ENCODE results near the gene TYK2. TPM values are rescaled to one million over a fixed set of nuclear protein-coding genes. Genes with fewer than 3 reads are reported as not detected.

The TYK2 gene
- total RNA-seq, 4 donors from 2014 or later: 111 to 463 (median 201) TPM

GRCh38 chr19:10422846-10423245 lies 42.5 kb upstream of the TYK2 start:
- Histone ChIP-seq H3K27ac (no peak overlapping the region), H3K4me1 (peaks cover 15 to 52% (median 39%) of the 10 kb centered on the region in 4 donors), H3K9me3 (no peaks in the 10 kb centered on the region), H3K4me3 (no peak overlapping the region), H3K36me3 (no peaks in the 10 kb centered on the region), H3K27me3 (peaks cover 95% of the 10 kb centered on the region)
- intact Hi-C loops (cut with DNase I; ENCODE audit: low total_unique reads) (no loop called here), in situ Hi-C loops (cut with MboI; ENCODE audit: low pct_ligation_motif_present in 1 of 4, low pct_unique_long_range_greater_than_20kb in 1 of 4, low sequenced_read_pairs in 3 of 4) (no loop called here)
- no peak for DNase-seq
- TF ChIP-seq POLR2A (IDR thresholded peaks at IDR 0.05): no peak
- TF ChIP-seq, protein P1, sequence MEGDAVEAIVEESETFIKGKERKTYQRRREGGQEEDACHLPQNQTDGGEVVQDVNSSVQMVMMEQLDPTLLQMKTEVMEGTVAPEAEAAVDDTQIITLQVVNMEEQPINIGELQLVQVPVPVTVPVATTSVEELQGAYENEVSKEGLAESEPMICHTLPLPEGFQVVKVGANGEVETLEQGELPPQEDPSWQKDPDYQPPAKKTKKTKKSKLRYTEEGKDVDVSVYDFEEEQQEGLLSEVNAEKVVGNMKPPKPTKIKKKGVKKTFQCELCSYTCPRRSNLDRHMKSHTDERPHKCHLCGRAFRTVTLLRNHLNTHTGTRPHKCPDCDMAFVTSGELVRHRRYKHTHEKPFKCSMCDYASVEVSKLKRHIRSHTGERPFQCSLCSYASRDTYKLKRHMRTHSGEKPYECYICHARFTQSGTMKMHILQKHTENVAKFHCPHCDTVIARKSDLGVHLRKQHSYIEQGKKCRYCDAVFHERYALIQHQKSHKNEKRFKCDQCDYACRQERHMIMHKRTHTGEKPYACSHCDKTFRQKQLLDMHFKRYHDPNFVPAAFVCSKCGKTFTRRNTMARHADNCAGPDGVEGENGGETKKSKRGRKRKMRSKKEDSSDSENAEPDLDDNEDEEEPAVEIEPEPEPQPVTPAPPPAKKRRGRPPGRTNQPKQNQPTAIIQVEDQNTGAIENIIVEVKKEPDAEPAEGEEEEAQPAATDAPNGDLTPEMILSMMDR (IDR thresholded peaks at IDR 0.05): no peak
- TF ChIP-seq POLR2AphosphoS5 (IDR thresholded peaks at IDR 0.05): no peak
- TF ChIP-seq EP300 (IDR thresholded peaks at IDR 0.05; ENCODE audit: low read depth): no peak
- WGBS, 2 donors (ENCODE audit: low coverage in 1 of 2): 29 to 66% methylated on average over 1 to 3 of the region's 3 CpGs

- intact Hi-C loops (cut with DNase I; ENCODE audit: low total_unique reads): no loop called here
- H3K4me3 ChIP-seq: no peak overlapping the region
Observed at GRCh38 chr19:10422046-10422461, 41.7 kb upstream of the TYK2 start.

DNA sequence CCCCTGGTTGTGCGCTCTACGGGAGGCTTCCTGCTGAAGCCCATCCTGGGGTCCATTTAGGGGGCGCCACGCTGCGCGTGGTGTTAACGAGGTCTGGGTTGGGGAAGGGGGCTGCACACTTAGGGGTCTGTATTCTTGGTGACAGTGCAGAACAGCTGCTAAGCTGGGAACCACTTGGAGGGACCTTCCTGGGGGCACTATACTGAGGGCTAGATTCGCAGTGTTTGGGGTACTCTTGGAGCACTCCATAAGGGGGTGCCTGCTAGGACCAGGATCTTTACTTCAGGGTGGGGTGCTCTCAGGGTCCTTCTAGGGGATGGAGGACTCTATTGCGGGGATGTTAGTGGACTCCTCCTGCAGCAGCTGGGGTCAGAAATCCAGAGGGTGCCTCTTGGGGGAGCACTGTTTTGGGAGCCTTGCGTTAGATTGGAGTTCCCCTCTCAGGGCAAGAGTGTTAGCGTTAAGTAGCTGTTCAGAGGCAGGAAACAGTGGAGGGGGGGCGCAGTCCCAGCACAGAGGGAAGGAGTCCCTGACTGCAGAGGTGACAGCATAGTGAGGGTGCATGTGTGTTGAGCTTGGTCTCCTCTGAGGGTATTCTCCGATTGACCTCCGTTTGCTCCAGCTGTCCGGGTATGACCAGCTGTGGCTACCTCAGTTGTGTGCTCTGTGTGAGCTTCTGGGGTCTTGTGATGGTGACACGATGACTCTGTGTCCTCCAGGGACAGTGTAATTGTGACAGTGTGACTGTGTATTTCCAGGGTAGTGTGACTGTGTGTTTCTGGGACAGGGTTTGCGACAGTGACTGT lies 41.1 kb upstream of the TYK2 start:
- WGBS, 2 donors (ENCODE audit: low coverage in 1 of 2): 30% methylated on average over 10 of the region's 17 CpGs; no CpG with 5 or more reads in 1 of the 2 donors
- no peak for DNase-seq
- in situ Hi-C loops (cut with MboI; ENCODE audit: low pct_ligation_motif_present in 1 of 4, low pct_unique_long_range_greater_than_20kb in 1 of 4, low sequenced_read_pairs in 3 of 4) (no loop called here), intact Hi-C loops (cut with DNase I; ENCODE audit: low total_unique reads) (no loop called here)
- Histone ChIP-seq H3K4me3 (no peak overlapping the region), H3K4me1 (peaks cover 15 to 58% (median 42%) of the 10 kb centered on the region in 4 donors), H3K36me3 (no peaks in the 10 kb centered on the region), H3K9me3 (no peaks in the 10 kb centered on the region), H3K27me3 (peaks cover 97% of the 10 kb centered on the region), H3K27ac (no peak overlapping the region)
- no peak for TF ChIP-seq POLR2AphosphoS5 (IDR thresholded peaks at IDR 0.05)
- no peak for TF ChIP-seq EP300 (IDR thresholded peaks at IDR 0.05; ENCODE audit: low read depth)
- TF ChIP-seq, protein P1 (IDR thresholded peaks at IDR 0.05): no peak
- TF ChIP-seq POLR2A (IDR thresholded peaks at IDR 0.05): no peak

More at GRCh38 chr19:10422046-10422461, 41.7 kb upstream of the TYK2 start:
- 35% methylated on average over 4 of the region's 4 CpGs; no CpG with 5 or more reads in 1 of the 2 donors for WGBS, 2 donors (ENCODE audit: low coverage in 1 of 2)
- TF ChIP-seq, protein P1 (IDR thresholded peaks at IDR 0.05): no peak
- no peak for TF ChIP-seq EP300 (IDR thresholded peaks at IDR 0.05; ENCODE audit: low read depth)
- no peak for TF ChIP-seq POLR2AphosphoS5 (IDR thresholded peaks at IDR 0.05)
- no peak for TF ChIP-seq POLR2A (IDR thresholded peaks at IDR 0.05)
- in situ Hi-C loops (cut with MboI; ENCODE audit: low pct_ligation_motif_present in 1 of 4, low pct_unique_long_range_greater_than_20kb in 1 of 4, low sequenced_read_pairs in 3 of 4): no loop called here
- Histone ChIP-seq H3K9me3 (no peaks in the 10 kb centered on the region), H3K27me3 (peaks cover 97% of the 10 kb centered on the region), H3K36me3 (no peaks in the 10 kb centered on the region), H3K4me1 (peaks cover 15 to 52% (median 39%) of the 10 kb centered on the region in 4 donors), H3K27ac (no peak overlapping the region)
- no peak for DNase-seq

DNA sequence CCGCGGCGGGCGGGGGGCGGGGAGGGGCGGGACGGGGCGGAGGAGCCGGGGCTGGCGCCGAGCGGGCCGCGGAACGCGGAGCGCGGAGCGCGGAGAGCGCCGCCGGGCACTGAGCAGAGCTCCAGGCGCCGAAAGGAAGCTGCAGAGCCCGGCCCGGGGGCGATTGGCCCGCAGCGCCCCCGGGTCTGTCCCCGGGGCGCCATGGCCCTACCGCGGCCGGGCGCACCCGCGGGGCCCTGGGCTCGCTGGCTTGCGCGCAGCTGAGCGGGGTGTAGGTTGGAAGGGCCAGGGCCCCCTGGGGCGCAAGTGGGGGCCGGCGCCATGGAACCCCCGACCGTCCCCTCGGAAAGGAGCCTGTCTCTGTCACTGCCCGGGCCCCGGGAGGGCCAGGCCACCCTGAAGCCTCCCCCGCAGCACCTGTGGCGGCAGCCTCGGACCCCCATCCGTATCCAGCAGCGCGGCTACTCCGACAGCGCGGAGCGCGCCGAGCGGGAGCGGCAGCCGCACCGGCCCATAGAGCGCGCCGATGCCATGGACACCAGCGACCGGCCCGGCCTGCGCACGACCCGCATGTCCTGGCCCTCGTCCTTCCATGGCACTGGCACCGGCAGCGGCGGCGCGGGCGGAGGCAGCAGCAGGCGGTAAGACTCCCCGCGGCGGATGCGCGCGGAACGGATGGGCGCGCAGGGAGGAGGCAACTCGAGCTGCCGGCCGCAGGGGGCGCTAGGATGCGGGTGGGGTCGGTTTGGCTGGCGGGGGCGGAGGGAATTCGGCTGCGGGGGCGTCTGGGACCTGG lies 40.3 kb upstream of the TYK2 start, which contains the start of gene PDE4A:
TSS of gene PDE4A (plus strand) at position 95 of the 796 bp plus-strand sequence. CDS start at position 322, 227 bp downstream.
- peaks cover 15 to 63% (median 48%) of the 10 kb centered on the region in 4 donors for H3K4me1 ChIP-seq
- TF ChIP-seq, protein P1 (IDR thresholded peaks at IDR 0.05): peak in 4 of 5 experiments; percentile 9 to 30 (median 24)
- no peak for TF ChIP-seq EP300 (IDR thresholded peaks at IDR 0.05; ENCODE audit: low read depth)
- intact Hi-C loops (cut with DNase I; ENCODE audit: low total_unique reads): no loop called here
- H3K9me3 ChIP-seq: no peaks in the 10 kb centered on the region
- in situ Hi-C loops (cut with MboI; ENCODE audit: low pct_ligation_motif_present in 1 of 4, low pct_unique_long_range_greater_than_20kb in 1 of 4, low sequenced_read_pairs in 3 of 4): no loop called here
- no peaks in the 10 kb centered on the region for H3K36me3 ChIP-seq
- peak within 1 kb of the TSS in 1 of 4 donors; percentile 31 for H3K4me3 ChIP-seq
- H3K27ac ChIP-seq: no peak within 1 kb of the TSS
- peaks cover 99% of the 10 kb centered on the region for H3K27me3 ChIP-seq
- 1% methylated on average over 20 to 30 of the region's 104 CpGs for whole genome bisulfite sequencing, 2 donors (ENCODE audit: low coverage in 1 of 2)
- DNase-seq: no peak

All from transverse colon (tissue), 4 donors.